GM12878 (cell line): ENCODE results near the gene DET1.

Source experiments
- CEBPB ChIP-seq, 2 experiments: fragments of 150-350 bp in 1 of 2; IDR thresholded peaks; 2 replicates each; pipeline ENCODE4 v1.6.1; 2012 to 2014; ENCODE audit warnings: low read depth in 2 of 2, low read length in 2 of 2, borderline replicate concordance in 1 of 2, inconsistent platforms in 1 of 2
- CTCF ChIP-seq, 3 experiments: IDR thresholded peaks in 2 of 3; conservative IDR thresholded peaks in 1 of 3; 2 replicates each; pipeline ENCODE4 v1.5.1; 2011; ENCODE audit warnings: low read depth in 3 of 3, low read length in 3 of 3, mild to moderate bottlenecking in 3 of 3, control low read depth in 2 of 3, moderate library complexity in 2 of 3, inconsistent platforms in 1 of 3, mixed read lengths in 1 of 3; ENCODE audit not compliant: control insufficient read depth in 2 of 3, insufficient read depth in 1 of 3; ENCODE audit errors: extremely low read depth in 1 of 3
- GABPA ChIP-seq: IDR thresholded peaks from 2 replicates; pipeline ENCODE4 v1.6.1; 2014; ENCODE audit warnings: antibody characterized with exemption, low read depth, mild to moderate bottlenecking, inconsistent platforms
- MTA3 ChIP-seq: IDR thresholded peaks from 2 replicates; pipeline ENCODE4 v1.6.1; 2012; ENCODE audit warnings: low read length, inconsistent platforms, borderline replicate concordance
- MYB ChIP-seq: fragments of 150-350 bp; IDR thresholded peaks from 2 replicates; pipeline ENCODE4 v1.6.1; 2014; ENCODE audit warnings: mild to moderate bottlenecking, low read depth, low read length, borderline replicate concordance
- POLR2A ChIP-seq: IDR thresholded peaks from 2 replicates; pipeline ENCODE4 v1.6.1; 2011; ENCODE audit warnings: low read depth, mild to moderate bottlenecking, low read length
- REST ChIP-seq: IDR thresholded peaks from 2 replicates; pipeline ENCODE4 v1.6.1; 2012; ENCODE audit warnings: mild to moderate bottlenecking, low read depth, low read length
- RFX5 ChIP-seq: IDR thresholded peaks from 2 replicates; pipeline ENCODE4 v1.6.1; 2011; ENCODE audit warnings: low read depth, low read length, improper control_type of control experiment
- SP1 ChIP-seq: IDR thresholded peaks from one replicate; pipeline ENCODE4 v1.6.1; 2011; ENCODE audit warnings: low read depth, low read length
- ZZZ3 ChIP-seq: IDR thresholded peaks from 2 replicates; pipeline ENCODE4 v1.6.1; 2011; ENCODE audit warnings: low read depth; ENCODE audit not compliant: control insufficient read depth, insufficient read length
- TF ChIP-seq, protein P1 (sequence below): IDR thresholded peaks from 2 replicates; pipeline ENCODE4 v1.6.1; 2012; ENCODE audit warnings: low read depth, low read length, improper control_type of control experiment

DNA sequence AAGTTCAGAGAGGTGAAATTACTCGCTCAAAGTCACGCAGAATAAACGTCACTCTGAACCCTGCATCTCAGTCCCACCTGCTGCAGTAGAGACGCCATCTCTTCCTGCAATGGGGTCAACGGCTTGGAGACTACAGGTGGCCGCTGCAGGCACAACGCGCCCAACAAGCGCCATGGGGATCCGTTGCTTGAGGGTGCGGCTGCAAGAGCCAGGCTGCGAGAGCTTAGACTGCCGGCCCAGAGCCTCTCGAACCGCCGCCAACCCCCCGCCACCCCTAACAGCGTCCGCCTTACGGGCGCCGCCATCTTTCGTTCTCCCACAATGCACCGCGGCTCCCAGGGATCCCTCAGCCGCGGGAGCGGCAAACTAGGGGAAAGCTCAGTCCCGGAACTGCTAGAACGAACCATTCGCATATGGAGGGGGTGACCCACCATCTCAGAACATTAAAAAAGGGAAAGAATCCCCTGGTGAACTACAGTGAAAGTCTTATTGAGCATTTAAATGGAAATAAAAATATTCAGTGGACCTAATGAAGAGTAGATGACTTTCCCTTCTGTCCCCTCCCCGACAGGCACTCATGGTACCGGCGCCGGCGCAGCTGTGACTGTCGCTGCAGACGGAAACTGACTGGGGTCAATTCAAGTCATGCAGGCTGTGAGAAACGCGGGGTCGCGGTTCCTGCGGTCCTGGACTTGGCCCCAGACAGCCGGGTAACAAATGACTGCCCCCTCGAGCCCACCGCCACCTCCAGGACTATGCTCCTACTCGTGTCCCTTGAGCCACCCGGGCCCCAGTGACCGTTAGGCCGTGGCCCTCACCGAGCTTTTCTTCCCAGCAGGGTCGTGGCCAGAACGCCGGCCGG is 79.2 kb downstream of the DET1 start, which contains the start of the genes MRPL46 and MRPS11:
- TF ChIP-seq REST (no peak), ZZZ3 (no peak), MTA3 (no peak), MYB (no peak), GABPA (no peak), CEBPB (IDR thresholded peaks at IDR 0.05; ENCODE audit: borderline replicate concordance in 1 of 2, low read depth in 2 of 2, low read length in 2 of 2) (no peak), SP1 (peak; percentile 13), POLR2A (peak; percentile 90), CTCF (IDR thresholded peaks at IDR 0.05 in 2 of 3, conservative IDR thresholded peaks at IDR 0.05 in 1 of 3; ENCODE audit: control insufficient read depth in 2 of 3, extremely low read depth in 1 of 3, insufficient read depth in 1 of 3, low read depth in 3 of 3, low read length in 3 of 3) (no peak), RFX5 (no peak; the same call in 1 of the 2 replicates)
- TF ChIP-seq, protein P1, sequence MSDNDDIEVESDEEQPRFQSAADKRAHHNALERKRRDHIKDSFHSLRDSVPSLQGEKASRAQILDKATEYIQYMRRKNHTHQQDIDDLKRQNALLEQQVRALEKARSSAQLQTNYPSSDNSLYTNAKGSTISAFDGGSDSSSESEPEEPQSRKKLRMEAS = peak; percentile 43; the same call in 1 of the 2 replicates
